C4-2B (cell line): ENCODE measurements around the gene XPA.

ENCODE experiments used
- ZFX ChIP-seq: fragments of 450-650 bp; IDR thresholded peaks from 2 replicates; pipeline ENCODE4 v1.6.1; 2017
- TF ChIP-seq, protein P1 (sequence below): fragments of 450-650 bp; conservative IDR thresholded peaks from 2 replicates; pipeline ENCODE4 v1.5.1; 2017; ENCODE audit warnings: mild to moderate bottlenecking

DNA sequence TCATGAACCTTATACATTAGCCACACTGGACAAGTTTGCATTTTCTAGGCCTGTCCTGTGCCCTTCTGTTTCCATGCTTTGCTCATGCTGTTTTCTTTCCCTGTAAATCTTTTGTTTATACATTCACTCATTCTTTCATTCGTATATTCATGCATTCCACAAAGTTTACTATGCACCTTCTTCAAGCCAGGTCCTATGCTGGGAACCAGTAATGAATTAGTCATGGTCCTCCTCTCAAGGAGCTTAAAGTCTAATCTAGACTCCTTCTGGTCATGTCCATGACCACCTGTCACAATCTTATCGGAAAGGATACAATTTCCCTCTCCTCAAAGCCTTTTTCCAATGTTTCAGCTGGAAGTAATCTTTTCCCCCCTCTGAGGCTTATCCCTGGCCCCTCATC is 9.1 kb upstream of the XPA start:
- TF ChIP-seq, protein P1, sequence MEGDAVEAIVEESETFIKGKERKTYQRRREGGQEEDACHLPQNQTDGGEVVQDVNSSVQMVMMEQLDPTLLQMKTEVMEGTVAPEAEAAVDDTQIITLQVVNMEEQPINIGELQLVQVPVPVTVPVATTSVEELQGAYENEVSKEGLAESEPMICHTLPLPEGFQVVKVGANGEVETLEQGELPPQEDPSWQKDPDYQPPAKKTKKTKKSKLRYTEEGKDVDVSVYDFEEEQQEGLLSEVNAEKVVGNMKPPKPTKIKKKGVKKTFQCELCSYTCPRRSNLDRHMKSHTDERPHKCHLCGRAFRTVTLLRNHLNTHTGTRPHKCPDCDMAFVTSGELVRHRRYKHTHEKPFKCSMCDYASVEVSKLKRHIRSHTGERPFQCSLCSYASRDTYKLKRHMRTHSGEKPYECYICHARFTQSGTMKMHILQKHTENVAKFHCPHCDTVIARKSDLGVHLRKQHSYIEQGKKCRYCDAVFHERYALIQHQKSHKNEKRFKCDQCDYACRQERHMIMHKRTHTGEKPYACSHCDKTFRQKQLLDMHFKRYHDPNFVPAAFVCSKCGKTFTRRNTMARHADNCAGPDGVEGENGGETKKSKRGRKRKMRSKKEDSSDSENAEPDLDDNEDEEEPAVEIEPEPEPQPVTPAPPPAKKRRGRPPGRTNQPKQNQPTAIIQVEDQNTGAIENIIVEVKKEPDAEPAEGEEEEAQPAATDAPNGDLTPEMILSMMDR = no peak
- TF ChIP-seq ZFX = no peak
